NCI-H2227 treated with DMSO at 0.1 percent for 48 hours (cell line): ENCODE results near the gene MRGPRG.
"Not testable (repeated sequence)": the region's sequence is repeated elsewhere in the genome, so short reads cannot be mapped to it uniquely, and the experiment has no call there.

Experiments
- DNase-seq: peaks from one replicate; lab custom pipeline; 2025; lab: John Stamatoyannopoulos, UW

MRGPRG gene

GRCh38 chr11:3218483-3219280 is at the start of gene MRGPRG:
Gene MRGPRG, minus strand, starts transcription at chr11:3218813. Its CDS starts 0 bp downstream, at chr11:3218813.
- no peak for DNase-seq

DNA sequence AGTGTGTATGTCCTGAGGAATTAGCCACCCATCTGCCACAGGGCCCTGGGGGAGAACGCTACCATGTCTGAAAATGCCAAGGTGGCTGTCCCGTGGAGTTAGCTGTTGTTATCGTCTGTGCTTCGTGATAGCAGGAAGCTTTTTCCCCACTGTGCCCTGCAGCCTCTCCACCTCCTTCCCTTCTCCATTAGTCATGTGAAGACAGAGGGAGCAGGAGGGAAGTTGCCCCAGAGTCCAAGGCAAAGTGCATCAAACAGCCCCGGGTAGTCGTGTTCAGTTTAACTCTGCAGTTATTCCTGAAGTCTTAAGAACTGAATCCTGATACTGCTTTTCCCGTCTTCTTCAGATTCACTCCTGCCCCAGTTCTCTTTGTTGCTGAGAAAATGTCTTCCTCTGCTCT is 43.9 kb upstream of the MRGPRG start:
- not testable (repeated sequence) for DNase-seq

GRCh38 chr11:3261831-3262230 is 43.2 kb upstream of the MRGPRG start:
- DNase-seq, result not testable (repeated sequence)

- DNase-seq, result not testable (repeated sequence)
Observed at GRCh38 chr11:3257509-3257908, 38.9 kb upstream of the MRGPRG start.

DNA sequence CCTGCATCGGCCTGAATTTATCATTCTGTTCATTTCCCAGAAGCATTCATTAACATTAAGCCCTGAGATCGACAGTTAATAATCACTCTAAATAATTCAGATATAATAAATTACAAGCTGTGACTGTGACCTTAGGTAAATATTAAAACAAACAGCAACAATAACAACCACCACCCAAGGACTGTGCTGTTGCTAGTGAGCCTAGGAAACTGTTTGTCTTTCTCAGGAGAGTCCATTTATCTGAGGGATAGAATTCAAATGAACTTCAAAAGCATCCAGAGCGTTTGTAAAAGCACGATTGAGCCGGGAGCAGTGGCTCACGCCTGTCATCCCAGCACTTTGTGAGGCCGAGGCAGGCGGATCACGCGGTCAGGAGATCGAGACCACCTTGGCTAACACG is 36.6 kb upstream of the MRGPRG start:
- DNase-seq, result not testable (repeated sequence)

DNA sequence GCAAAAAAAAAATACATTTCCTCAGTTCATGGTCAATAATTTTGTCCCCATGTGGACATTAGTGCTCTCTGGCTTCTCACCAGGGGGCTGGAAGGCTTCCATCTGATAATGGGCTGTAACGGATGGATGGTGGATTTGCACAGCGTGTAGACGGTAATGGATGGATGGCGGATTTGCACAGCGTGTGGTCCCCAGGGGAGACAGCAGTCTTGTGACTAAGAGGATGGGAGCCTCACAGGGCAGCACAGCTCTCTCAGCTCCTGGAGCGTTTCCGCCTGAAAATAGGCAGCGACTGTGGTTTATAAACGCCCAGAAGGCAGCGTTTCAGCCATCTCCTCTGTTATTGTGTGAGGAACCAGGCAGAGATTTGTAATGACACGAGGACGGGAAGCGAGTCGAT is 36.2 kb upstream of the MRGPRG start:
- DNase-seq, result not testable (repeated sequence)

DNA sequence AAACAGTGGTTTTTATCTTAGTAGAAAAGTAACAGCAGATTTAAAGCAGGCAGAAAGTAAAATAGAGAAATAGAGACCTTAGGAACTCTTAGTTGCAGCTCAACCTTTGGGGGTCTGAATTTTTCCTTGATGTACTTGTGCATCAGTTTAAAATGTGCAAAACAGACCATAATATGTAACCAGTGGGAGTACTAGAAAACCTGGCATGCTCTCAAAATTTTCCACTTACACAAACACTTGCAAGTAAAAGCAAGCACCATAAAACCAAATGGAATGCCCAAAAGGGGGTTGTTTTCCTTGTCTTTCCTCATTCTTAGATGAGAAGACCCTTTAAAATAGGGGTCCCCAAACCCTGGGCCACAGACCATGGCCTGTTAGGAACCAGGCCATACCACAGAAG is 26.5 kb upstream of the MRGPRG start:
- no peak for DNase-seq

- no peak for DNase-seq
Observed at GRCh38 chr11:3243880-3244279, 25.3 kb upstream of the MRGPRG start.

GRCh38 chr11:3237119-3237518 is 18.5 kb upstream of the MRGPRG start:
- DNase-seq, result no peak

GRCh38 chr11:3234846-3235245 is 16.2 kb upstream of the MRGPRG start:
- no peak for DNase-seq

DNA sequence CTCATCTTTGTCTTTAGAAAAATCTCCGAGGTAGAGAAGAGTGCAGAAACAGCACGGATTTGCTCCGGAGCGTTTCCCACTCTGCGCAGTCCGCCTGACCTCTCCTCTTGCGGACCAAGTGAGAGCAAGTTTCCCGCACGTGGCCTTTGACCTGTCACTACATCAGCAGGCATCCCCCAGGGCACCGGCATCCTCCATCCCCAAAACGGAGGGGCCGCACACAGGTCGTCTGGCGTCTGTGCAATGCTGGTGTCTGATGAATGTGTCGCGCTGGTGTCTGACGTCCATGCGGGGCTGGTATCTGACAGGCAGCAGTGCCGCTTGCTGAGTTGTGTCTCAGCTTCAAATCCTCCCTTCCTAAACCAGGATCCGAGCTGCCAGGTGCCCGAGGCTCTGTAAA is 14.3 kb upstream of the MRGPRG start:
- DNase-seq, result no peak

GRCh38 chr11:3231851-3232744 is 13.5 kb upstream of the MRGPRG start, which contains the start of gene MRGPRE:
Gene MRGPRE, minus strand, starts transcription at chr11:3232417. Its CDS starts 3,618 bp downstream, at chr11:3228799.
- no peak for DNase-seq

GRCh38 chr11:3231550-3231850 is 12.9 kb upstream of the MRGPRG start:
- DNase-seq, result no peak

DNA sequence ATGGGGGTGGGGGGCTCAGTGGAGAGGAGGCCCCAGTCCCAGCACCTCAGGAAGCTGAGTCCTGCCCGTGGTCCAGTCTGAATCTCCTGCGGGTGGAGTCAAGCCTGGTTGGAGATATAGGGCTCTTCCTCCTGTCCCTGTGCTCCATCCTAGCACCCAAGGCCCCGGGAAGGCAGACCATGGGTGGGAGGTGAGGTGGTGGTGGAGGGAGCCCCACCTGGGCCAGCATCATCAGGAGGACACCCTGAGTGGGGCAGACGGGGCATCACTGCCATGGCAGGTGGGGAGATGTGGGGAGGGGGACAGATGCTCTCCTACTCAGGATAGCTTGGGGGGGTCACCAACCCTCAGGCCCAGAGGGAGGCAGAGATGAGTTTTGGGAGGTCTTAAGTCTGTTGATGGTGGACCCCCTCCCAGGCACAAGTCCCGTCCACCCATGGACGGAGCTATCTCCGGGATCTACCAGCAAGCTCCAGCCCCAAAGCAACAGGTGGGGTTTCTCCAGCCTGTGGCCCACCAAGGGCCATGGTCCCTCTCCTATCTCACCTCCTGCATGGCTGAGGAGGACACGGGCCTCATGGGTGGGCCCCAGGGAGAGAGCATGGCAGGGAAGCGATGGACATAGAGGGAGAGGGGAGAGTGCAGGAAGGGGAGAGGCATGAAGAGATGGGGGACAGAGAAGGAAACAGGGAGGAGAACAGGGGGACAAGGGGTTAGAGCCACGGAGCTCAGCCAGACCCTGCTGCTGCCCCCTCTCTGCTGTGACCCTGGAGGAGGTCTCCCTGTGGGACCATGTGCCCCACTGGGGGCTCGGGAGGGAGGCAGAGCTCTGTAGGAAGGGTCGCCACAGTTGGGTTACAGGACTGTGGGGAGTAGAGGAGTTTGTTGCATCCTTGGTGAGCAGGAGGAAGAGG is 12.3 kb upstream of the MRGPRG start:
- DNase-seq, result no peak

- no peak for DNase-seq
Observed at GRCh38 chr11:3229673-3230630, 11.3 kb upstream of the MRGPRG start.

DNA sequence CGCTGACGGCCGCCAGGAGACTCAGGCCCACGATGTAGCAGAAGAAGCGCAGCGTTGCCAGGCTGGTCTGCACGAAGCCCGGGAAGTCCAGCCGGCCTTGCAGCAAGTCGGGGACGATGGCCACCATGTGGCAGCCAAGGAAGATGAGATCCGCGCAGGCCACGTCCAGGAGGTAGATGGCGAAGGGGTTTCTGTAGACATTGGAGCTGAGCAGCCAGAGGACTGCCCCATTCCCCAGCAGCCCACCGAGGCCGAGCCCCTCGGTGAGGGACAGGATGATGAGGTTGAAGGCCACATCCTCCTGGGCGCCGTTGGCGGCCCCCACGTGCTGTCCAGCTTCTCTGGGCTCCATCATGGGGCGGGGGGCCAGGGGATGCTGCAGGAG is 9.8 kb upstream of the MRGPRG start:
- no peak for DNase-seq

DNA sequence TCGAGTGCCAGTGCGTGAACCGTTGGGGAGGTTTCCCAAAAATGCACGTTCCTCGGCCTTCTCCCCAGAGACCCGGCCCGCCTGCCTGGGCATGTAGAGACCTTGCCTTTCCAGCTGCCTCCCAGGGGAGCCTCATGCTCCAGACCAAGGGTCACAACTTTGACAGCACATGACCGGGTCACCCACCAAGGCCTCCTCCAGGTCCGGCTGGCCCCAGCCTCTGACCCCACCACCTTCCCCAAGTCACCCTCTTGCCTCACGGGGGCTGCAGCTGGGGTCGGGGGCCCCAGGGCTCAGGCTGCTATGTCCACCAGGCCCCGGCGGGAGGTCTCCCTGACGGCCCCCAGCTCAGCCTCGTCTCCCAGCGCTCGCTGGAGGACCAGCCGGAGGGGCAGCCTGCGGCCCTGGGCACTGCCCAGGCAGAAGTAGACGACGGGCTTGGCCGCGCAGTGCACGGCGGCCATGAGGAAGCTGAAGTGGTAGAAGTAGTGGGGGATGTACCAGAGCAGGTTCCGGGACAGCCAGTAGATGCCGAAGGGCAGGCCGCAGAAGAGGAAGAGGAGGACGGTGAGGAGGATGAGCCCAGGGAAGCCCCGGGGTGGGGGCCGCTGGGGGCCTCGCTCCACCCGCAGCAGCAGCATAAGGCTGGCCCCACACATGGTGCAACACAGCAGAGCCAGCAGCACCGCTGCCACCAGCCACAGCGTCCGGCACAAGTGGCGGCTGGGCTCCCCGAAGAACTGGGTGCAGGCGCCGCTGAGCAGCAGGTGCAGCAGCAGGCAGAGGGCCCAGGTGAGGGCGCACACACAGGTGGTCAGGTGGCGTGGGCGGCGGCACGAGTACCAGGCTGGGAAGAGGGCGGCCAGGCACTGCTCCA is 9.2 kb upstream of the MRGPRG start:
- no peak for DNase-seq

- no peak for DNase-seq
Observed at GRCh38 chr11:3226846-3227567, 8.4 kb upstream of the MRGPRG start.
